Measurements from ENCODE around the gene ARGLU1.

The ARGLU1 gene

DNA sequence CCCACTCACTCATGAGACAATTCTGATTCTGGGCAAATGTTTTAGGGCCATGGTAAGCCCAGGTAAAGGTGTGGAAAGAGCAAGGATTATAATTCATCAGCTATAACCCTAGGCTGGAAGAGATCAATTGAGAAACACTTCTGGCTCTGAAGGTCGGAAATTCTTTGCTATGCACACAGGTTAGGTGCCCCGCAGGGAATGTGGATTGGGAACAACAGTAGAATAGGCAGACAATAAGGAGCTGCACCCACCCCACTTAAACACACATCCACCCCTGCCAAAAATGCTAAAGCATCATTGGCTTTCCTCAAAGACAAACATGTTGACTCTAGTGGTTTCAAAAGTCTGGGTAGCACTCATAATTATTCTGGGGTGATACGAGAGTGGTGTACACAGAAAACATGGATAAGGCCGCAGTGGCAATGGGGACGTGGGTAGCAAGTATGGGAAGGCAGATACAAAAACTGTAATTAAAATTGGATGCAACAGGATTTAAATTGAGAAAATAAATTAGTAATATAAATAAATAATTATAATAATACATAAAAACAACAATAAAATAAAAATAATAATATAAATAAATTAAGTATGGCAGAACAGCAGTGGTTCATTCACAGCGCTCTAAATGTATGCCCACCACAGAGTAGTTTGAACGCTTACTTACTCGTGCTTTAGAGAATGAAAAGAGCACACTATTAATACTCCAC lies 41.0 kb downstream of the ARGLU1 start:
- no peak for TF ChIP-seq CTCF (IDR thresholded peaks at IDR 0.05; ENCODE audit: borderline replicate concordance, insufficient read depth, low read depth, low read length)
- H3K4me3 ChIP-seq (ENCODE audit: low read depth, low read length) = no peak overlapping the region

DNA sequence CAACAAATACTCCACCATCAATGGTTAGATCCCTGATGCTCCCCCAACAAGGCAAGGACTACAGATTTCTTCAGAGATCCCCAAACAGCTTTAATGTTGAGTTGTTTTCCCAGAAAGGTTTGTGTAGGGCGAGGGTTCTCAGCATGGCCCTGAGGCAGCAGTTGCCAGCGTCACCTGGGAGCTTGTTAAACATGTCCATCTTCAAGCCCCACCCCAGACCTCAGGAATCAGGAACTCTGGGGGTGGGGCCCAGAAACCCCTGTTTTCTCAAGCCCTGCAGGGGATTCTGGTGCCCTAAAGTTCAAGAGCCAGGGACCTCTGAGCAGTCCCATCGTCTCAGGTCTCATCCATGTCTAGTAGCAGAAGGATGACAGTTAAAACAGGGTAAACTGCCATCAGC lies 42.1 kb downstream of the ARGLU1 start:
- H3K4me3 ChIP-seq (ENCODE audit: low read depth, low read length) = no peak overlapping the region
- TF ChIP-seq CTCF (IDR thresholded peaks at IDR 0.05; ENCODE audit: borderline replicate concordance, insufficient read depth, low read depth, low read length) = no peak

DNA sequence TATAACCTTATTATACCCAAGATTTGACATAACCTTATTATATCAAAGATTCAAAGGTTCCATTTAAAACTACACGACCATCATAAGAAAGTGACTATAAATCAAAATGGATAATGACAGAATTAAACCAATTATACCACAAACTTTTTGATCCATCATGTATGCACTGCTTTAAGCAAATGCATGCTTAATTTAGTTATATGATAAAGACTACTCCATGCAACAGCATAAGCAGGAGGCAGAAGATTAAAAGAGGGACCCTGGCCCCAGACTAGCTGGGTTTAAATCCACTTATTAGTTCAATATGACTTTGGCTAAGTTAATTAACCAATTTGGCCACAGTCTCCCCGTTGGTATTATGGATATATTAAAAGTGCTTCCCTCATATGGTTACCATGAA lies 43.8 kb downstream of the ARGLU1 start:
- H3K4me3 ChIP-seq (ENCODE audit: low read depth, low read length) = no peak overlapping the region
- TF ChIP-seq CTCF (IDR thresholded peaks at IDR 0.05; ENCODE audit: borderline replicate concordance, insufficient read depth, low read depth, low read length) = no peak

DNA sequence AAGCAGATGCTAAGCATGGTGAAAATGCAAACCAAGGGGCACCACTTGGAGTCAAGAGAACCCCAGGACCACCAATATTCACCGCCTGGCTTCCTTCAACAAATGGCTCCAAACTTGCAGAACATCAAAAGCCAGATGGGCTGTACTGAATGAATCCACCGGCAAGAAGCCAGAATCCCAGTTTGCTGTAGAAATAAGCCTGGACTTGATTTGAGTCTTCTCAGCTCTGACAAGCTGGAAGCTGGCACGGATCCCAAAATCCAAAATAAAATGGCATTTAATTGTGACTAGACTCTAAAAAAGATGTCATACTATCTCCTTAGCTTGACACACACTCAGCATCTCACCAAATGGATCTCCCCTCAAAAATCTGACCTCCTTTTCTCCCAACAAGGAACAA lies 44.4 kb downstream of the ARGLU1 start:
- H3K4me3 ChIP-seq (ENCODE audit: low read depth, low read length) = no peak overlapping the region
- TF ChIP-seq CTCF (IDR thresholded peaks at IDR 0.05; ENCODE audit: borderline replicate concordance, insufficient read depth, low read depth, low read length) = no peak

- no peak overlapping the region for H3K4me3 ChIP-seq (ENCODE audit: low read depth, low read length)
- TF ChIP-seq CTCF (IDR thresholded peaks at IDR 0.05; ENCODE audit: borderline replicate concordance, insufficient read depth, low read depth, low read length) = no peak
These were observed 44.9 kb downstream of the ARGLU1 start for GRCh38 chr13:106522898-106523525.

DNA sequence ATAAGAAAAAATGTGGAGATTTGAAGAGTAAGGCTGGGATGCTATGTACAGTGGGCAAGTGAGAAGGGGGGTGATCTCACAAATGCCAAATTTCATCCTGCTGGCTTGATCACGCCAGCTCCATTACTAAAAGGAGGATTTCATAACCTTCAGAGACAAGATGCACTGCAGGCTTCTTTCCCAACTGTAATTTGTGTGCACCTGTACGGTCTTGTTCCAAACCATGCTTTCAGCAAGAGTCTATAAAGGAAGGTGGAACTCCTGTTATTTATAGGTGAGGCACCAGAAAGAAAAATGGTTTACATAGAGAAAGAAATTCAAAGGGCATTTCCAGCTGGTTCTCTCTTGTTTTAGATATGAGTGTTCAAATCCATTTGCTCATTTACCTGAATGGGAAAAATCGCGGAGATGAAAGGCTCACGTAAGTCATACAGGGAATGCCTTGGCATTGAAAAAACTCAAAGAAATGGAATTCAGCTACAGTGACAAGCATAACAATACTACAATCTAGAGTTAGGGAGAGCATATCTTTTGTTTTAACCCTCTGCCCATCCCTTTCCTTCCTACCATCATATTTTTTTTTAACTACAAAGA lies 45.7 kb downstream of the ARGLU1 start:
- no peak for TF ChIP-seq CTCF (IDR thresholded peaks at IDR 0.05; ENCODE audit: borderline replicate concordance, insufficient read depth, low read depth, low read length)

More for the DNA sequence above, 45.7 kb downstream of the ARGLU1 start:
- H3K4me3 ChIP-seq (ENCODE audit: low read depth, low read length) = no peak overlapping the region
